ENCODE measurements around the gene CCAR1.
"Not testable (repeated sequence)": the region's sequence is repeated elsewhere in the genome, so short reads cannot be mapped to it uniquely, and the experiment has no call there.

CCAR1 gene

GRCh38 chr10:68828833-68829232, 107.8 kb downstream of the CCAR1 start:
- DNase-seq (ENCODE audit: low read depth), result no peak

GRCh38 chr10:68829521-68829920, 108.5 kb downstream of the CCAR1 start:
- no peak for DNase-seq (ENCODE audit: low read depth)

GRCh38 chr10:68829952-68830351, 108.9 kb downstream of the CCAR1 start:
- DNase-seq (ENCODE audit: low read depth), result no peak

GRCh38 chr10:68831961-68832455, 111.0 kb downstream of the CCAR1 start:
- no peak for DNase-seq (ENCODE audit: low read depth)

- no peak for DNase-seq (ENCODE audit: low read depth)
Measured at GRCh38 chr10:68832601-68833000, 111.6 kb downstream of the CCAR1 start.

- no peak for DNase-seq (ENCODE audit: low read depth)
Measured at GRCh38 chr10:68837626-68838322, 116.7 kb downstream of the CCAR1 start.

- DNase-seq (ENCODE audit: low read depth), result not testable (repeated sequence)
Measured at GRCh38 chr10:68840650-68841049, 119.6 kb downstream of the CCAR1 start.

Data from GM04503 (cell line).